Osteocyte (in vitro differentiated cells): ENCODE results near the gene CALHM5. TPM values are rescaled to one million over a fixed set of nuclear protein-coding genes. Genes with fewer than 3 reads are reported as not detected.

Source experiments
- DNase-seq: peaks from one replicate; pipeline ENCODE4 v3.0.0; 2021; ENCODE audit warnings: mixed read lengths; ENCODE audit not compliant: unreplicated experiment; ENCODE audit errors: extremely low spot score
- H3K27ac Mint-ChIP-seq: one replicate; pipeline ENCODE4 v1.8.0; 2021; ENCODE audit warnings: mild to moderate bottlenecking, mixed read lengths; ENCODE audit not compliant: unreplicated experiment
- H3K27me3 Mint-ChIP-seq: one replicate; pipeline ENCODE4 v1.8.0; 2021; ENCODE audit warnings: mixed read lengths; ENCODE audit not compliant: unreplicated experiment
- H3K36me3 Mint-ChIP-seq: one replicate; pipeline ENCODE4 v1.8.0; 2021; ENCODE audit warnings: mixed read lengths; ENCODE audit not compliant: unreplicated experiment
- H3K4me1 Mint-ChIP-seq: one replicate; pipeline ENCODE4 v1.8.0; 2021; ENCODE audit warnings: mixed read lengths; ENCODE audit not compliant: unreplicated experiment
- H3K4me3 Mint-ChIP-seq: one replicate; pipeline ENCODE4 v1.8.0; 2021; ENCODE audit warnings: mild to moderate bottlenecking, moderate library complexity, mixed read lengths; ENCODE audit not compliant: unreplicated experiment
- H3K9me3 Mint-ChIP-seq: one replicate; pipeline ENCODE4 v1.8.0; 2021; ENCODE audit warnings: mixed read lengths; ENCODE audit not compliant: unreplicated experiment
- CTCF ChIP-seq: fragments of 200-600 bp; sonication (generic); IDR thresholded peaks from 2 replicates; pipeline ENCODE4 v1.5.0; 2021; ENCODE audit warnings: antibody characterized with exemption, mild to moderate bottlenecking, moderate library complexity
- total RNA-seq: library from RNA; stranded (reverse); gene quantifications from 2 replicates; pipeline ENCODE4 v1.2.1, GENCODE V29; 2021

The CALHM5 gene
- total RNA-seq, 1 donor from 2014 or later = 4.9 TPM

- no peak for DNase-seq
- peaks cover 13% of the 10 kb centered on the region for H3K4me1 Mint-ChIP-seq
- no peaks in the 10 kb centered on the region for H3K36me3 Mint-ChIP-seq
- H3K27me3 Mint-ChIP-seq = peaks cover 10% of the 10 kb centered on the region
- H3K9me3 Mint-ChIP-seq = no peaks in the 10 kb centered on the region
- H3K4me3 Mint-ChIP-seq = no peak overlapping the region
- TF ChIP-seq CTCF = no peak
- H3K27ac Mint-ChIP-seq = no peak overlapping the region
These were observed 22.0 kb downstream of the CALHM5 start for GRCh38 chr6:116533233-116533957.

GRCh38 chr6:116535109-116535508 lies 23.7 kb downstream of the CALHM5 start:
- Mint-ChIP-seq H3K27me3 (peaks cover 19% of the 10 kb centered on the region), H3K4me1 (peaks cover 6% of the 10 kb centered on the region), H3K4me3 (no peak overlapping the region), H3K36me3 (no peaks in the 10 kb centered on the region), H3K9me3 (no peaks in the 10 kb centered on the region), H3K27ac (no peak overlapping the region)
- DNase-seq = no peak
- no peak for TF ChIP-seq CTCF

- H3K4me3 Mint-ChIP-seq = no peak overlapping the region
- H3K27ac Mint-ChIP-seq = no peak overlapping the region
- H3K27me3 Mint-ChIP-seq = peaks cover 30% of the 10 kb centered on the region
- H3K9me3 Mint-ChIP-seq = no peaks in the 10 kb centered on the region
- H3K4me1 Mint-ChIP-seq = no peaks in the 10 kb centered on the region
- DNase-seq = no peak
- H3K36me3 Mint-ChIP-seq = no peaks in the 10 kb centered on the region
- TF ChIP-seq CTCF = peak; percentile 76
These were observed 24.8 kb downstream of the CALHM5 start for GRCh38 chr6:116536216-116536621.

GRCh38 chr6:116542426-116542825 lies 31.0 kb downstream of the CALHM5 start:
- H3K27me3 Mint-ChIP-seq = peaks cover 56% of the 10 kb centered on the region
- H3K27ac Mint-ChIP-seq = no peak overlapping the region
- H3K4me3 Mint-ChIP-seq = no peak overlapping the region
- H3K9me3 Mint-ChIP-seq = no peaks in the 10 kb centered on the region
- no peak for TF ChIP-seq CTCF
- DNase-seq = no peak
- no peaks in the 10 kb centered on the region for H3K36me3 Mint-ChIP-seq
- no peaks in the 10 kb centered on the region for H3K4me1 Mint-ChIP-seq

GRCh38 chr6:116543149-116543548 lies 31.7 kb downstream of the CALHM5 start:
- DNase-seq = no peak
- Mint-ChIP-seq H3K27me3 (peaks cover 56% of the 10 kb centered on the region), H3K4me1 (no peaks in the 10 kb centered on the region), H3K36me3 (no peaks in the 10 kb centered on the region), H3K27ac (no peak overlapping the region), H3K4me3 (no peak overlapping the region), H3K9me3 (no peaks in the 10 kb centered on the region)
- TF ChIP-seq CTCF = no peak
